ENCODE results near the gene LGR6. TPM values are rescaled to one million over a fixed set of nuclear protein-coding genes. Genes with fewer than 3 reads are reported as not detected.

Gene LGR6
- total RNA-seq, 1 experiment from 2014 or later, result 1.0 TPM

DNA sequence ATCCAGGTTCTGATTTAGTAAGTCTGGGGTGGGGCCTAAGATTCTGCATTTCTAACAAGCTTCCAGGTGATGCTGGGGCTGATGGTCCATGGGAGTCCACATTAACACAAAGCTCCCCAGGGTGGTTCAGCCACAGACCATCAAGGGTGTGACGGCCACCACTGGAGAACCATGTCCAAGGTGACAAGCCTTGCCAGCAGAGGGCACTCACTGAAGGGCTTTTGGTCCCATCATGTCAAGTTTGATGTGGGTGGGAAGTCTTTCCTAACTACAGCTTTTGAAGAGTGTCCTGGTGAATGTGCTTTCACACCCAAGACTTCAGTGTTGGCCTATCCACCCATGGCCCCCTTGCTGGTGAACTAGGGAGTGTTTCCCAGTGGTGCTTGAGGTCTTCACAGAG lies 81.0 kb downstream of the LGR6 start:
- H3K79me1 ChIP-seq (ENCODE audit: insufficient read depth, low read depth, low read length, poor library complexity, severe bottlenecking), result no peaks in the 10 kb centered on the region
- H3K4me1 Mint-ChIP-seq, result peaks cover 0 to 2% of the 10 kb centered on the region in 2 experiments; a peak in 1 of 4 replicates
- H3K23ac ChIP-seq (ENCODE audit: insufficient read length, low read depth, low read length), result no peak overlapping the region
- no peak overlapping the region for H3K27ac Mint-ChIP-seq
- no peak overlapping the region for H3K4ac ChIP-seq (ENCODE audit: low read depth, low read length)
- H2BK15ac ChIP-seq (ENCODE audit: low read depth, low read length), result no peak overlapping the region
- H3K27me3 Mint-ChIP-seq (ENCODE audit: low read depth), result peaks cover 5% of the 10 kb centered on the region
- H2BK12ac ChIP-seq (ENCODE audit: insufficient read length, low read depth, low read length), result no peak overlapping the region
- H3K79me2 ChIP-seq (ENCODE audit: insufficient read depth, low read length), result no peaks in the 10 kb centered on the region
- H4K20me1 ChIP-seq (ENCODE audit: control insufficient read depth, insufficient read depth, insufficient read length), result no peaks in the 10 kb centered on the region
- no peaks in the 10 kb centered on the region; a peak in 1 of 7 replicates for H3K36me3 Mint-ChIP-seq (ENCODE audit: insufficient read depth in 1 of 3, low read depth in 3 of 3)
- no peak overlapping the region for H3K4me3 Mint-ChIP-seq
- no peaks in the 10 kb centered on the region for H3K23me2 ChIP-seq (ENCODE audit: insufficient read length, low read depth, low read length, poor library complexity, severe bottlenecking)
- H3K14ac ChIP-seq (ENCODE audit: insufficient read depth, low read length), result no peak overlapping the region
- H3K4me2 ChIP-seq (ENCODE audit: insufficient read depth, insufficient read length, low read length), result no peak overlapping the region
- no peak overlapping the region for H3K27ac ChIP-seq (ENCODE audit: insufficient read length, low read depth, low read length)
- no peaks in the 10 kb centered on the region for H3K4me1 ChIP-seq (ENCODE audit: insufficient read depth, low read length)
- no peak overlapping the region for H2BK5ac ChIP-seq (ENCODE audit: insufficient read length, low read length)
- no peak overlapping the region for H2AK5ac ChIP-seq (ENCODE audit: insufficient read length, low read length)
- H3K9ac ChIP-seq (ENCODE audit: extremely low read depth, insufficient read length, low read length), result no peak overlapping the region
- peak; percentile 59 for TF ChIP-seq CTCF (conservative IDR thresholded peaks at IDR 0.05)
- H3K18ac ChIP-seq (ENCODE audit: insufficient read length, low read depth, low read length), result no peak overlapping the region
- H2AFZ ChIP-seq (ENCODE audit: low read length), result no peak overlapping the region
- no peaks in the 10 kb centered on the region for H3K27me3 ChIP-seq (ENCODE audit: insufficient read depth, low read length)
- H2BK120ac ChIP-seq (ENCODE audit: low read depth, low read length, poor library complexity, severe bottlenecking), result no peak overlapping the region
- no peaks in the 10 kb centered on the region for H3K9me3 Mint-ChIP-seq
- no peak overlapping the region for H3T11ph ChIP-seq (ENCODE audit: low read length)
- no peak overlapping the region for H4K91ac ChIP-seq (ENCODE audit: insufficient read length, low read depth, low read length)
- no peak overlapping the region for H4K5ac ChIP-seq (ENCODE audit: insufficient read length, low read depth, low read length)
- no peaks in the 10 kb centered on the region for H3K9me3 ChIP-seq (ENCODE audit: control insufficient read depth, low read depth, low read length)
- no peak overlapping the region for H2BK20ac ChIP-seq (ENCODE audit: low read depth, low read length, poor library complexity, severe bottlenecking)
- WGBS (ENCODE audit: extremely low coverage, insufficient read length, low lambda C conversion rate), result no CpG with 5 or more reads among the region's 1 CpG
- no peak overlapping the region for H4K8ac ChIP-seq (replicated peaks; ENCODE audit: insufficient read length, low read depth, low read length)
- peak; percentile 41 for DNase-seq
- H3K56ac ChIP-seq (ENCODE audit: insufficient read length, low read depth, low read length), result no peak overlapping the region

Data from H9 (cell line).